Neural progenitor cell (in vitro differentiated cells): ENCODE data around the gene PSMD13. TPM values are rescaled to one million over a fixed set of nuclear protein-coding genes. Genes with fewer than 3 reads are reported as not detected.

Experiments
- DNase-seq: peaks from one replicate; pipeline ENCODE4 v3.0.0-alpha.2; 2016; ENCODE audit warnings: low spot score
- H2AFZ ChIP-seq: fragments of 200-600 bp; sonication (generic); replicated peaks from 2 replicates; pipeline ENCODE4 v1.6.1; 2016; ENCODE audit warnings: antibody characterized with exemption
- H3F3A ChIP-seq: fragments of 200-600 bp; sonication (generic); 2 replicates; pipeline ENCODE4 v1.6.1; 2016; ENCODE audit warnings: antibody characterized with exemption, low read depth
- H3K27ac ChIP-seq: fragments of 200-600 bp; sonication (generic); 2 replicates; pipeline ENCODE4 v1.5.1; 2016; ENCODE audit warnings: mild to moderate bottlenecking
- H3K27me3 ChIP-seq: fragments of 200-600 bp; sonication (generic); 2 replicates; pipeline ENCODE4 v1.6.1; 2016; ENCODE audit warnings: mild to moderate bottlenecking, moderate library complexity
- H3K36me3 ChIP-seq: fragments of 200-600 bp; sonication (generic); 2 replicates; pipeline ENCODE4 v1.5.1; 2016
- H3K4me1 ChIP-seq: fragments of 200-600 bp; sonication (generic); 2 replicates; pipeline ENCODE4 v1.6.1; 2016; ENCODE audit warnings: mixed run types
- H3K4me2 ChIP-seq: fragments of 200-600 bp; sonication (generic); 2 replicates; pipeline ENCODE4 v1.6.1; 2016
- H3K4me3 ChIP-seq: fragments of 200-600 bp; sonication (generic); 2 replicates; pipeline ENCODE4 v1.5.1; 2016
- H3K79me2 ChIP-seq: fragments of 200-600 bp; sonication (generic); 2 replicates; pipeline ENCODE4 v1.6.1; 2016; ENCODE audit warnings: low read depth
- H3K9ac ChIP-seq: fragments of 200-600 bp; sonication (generic); 2 replicates; pipeline ENCODE4 v1.6.1; 2016
- H3K9me3 ChIP-seq: fragments of 200-600 bp; sonication (generic); 2 replicates; pipeline ENCODE4 v1.5.1; 2016; ENCODE audit warnings: low read depth
- H4K20me1 ChIP-seq: fragments of 200-600 bp; sonication (generic); 2 replicates; pipeline ENCODE4 v1.6.1; 2016; ENCODE audit warnings: low read depth
- H3K27ac Mint-ChIP-seq: 3 replicates; pipeline ENCODE4 v1.8.0; 2021; ENCODE audit warnings: mixed read lengths
- H3K27me3 Mint-ChIP-seq: 2 replicates; pipeline ENCODE4 v1.8.0; 2022; ENCODE audit warnings: low read depth, mild to moderate bottlenecking, inconsistent platforms, moderate library complexity, mixed read lengths; ENCODE audit not compliant: insufficient read depth
- H3K36me3 Mint-ChIP-seq: 3 replicates; pipeline ENCODE4 v1.8.0; 2021; ENCODE audit warnings: mixed read lengths
- H3K4me1 Mint-ChIP-seq: 3 replicates; pipeline ENCODE4 v1.8.0; 2021; ENCODE audit warnings: mixed read lengths
- H3K4me3 Mint-ChIP-seq: 3 replicates; pipeline ENCODE4 v1.8.0; 2021; ENCODE audit warnings: mild to moderate bottlenecking, moderate library complexity, mixed read lengths
- H3K9me3 Mint-ChIP-seq: 3 replicates; pipeline ENCODE4 v1.8.0; 2020; ENCODE audit warnings: mixed read lengths
- CTCF ChIP-seq: fragments of 200-600 bp; sonication (generic); IDR thresholded peaks from 2 replicates; pipeline ENCODE4 v1.5.1; 2017; ENCODE audit warnings: antibody characterized with exemption, mild to moderate bottlenecking
- EZH2 ChIP-seq: fragments of 200-600 bp; sonication (generic); IDR thresholded peaks from 2 replicates; pipeline ENCODE4 v1.6.1; 2017; ENCODE audit warnings: antibody characterized with exemption, mild to moderate bottlenecking, moderate library complexity
- EZH2phosphoT487 ChIP-seq: fragments of 200-600 bp; sonication (generic); IDR thresholded peaks from 2 replicates; pipeline ENCODE4 v1.6.1; 2017; ENCODE audit warnings: antibody characterized with exemption
- total RNA-seq: library from RNA; depleted of rRNA; stranded (reverse); fragments of >200 nt; gene quantifications from 2 replicates; pipeline ENCODE4 v1.2.3, GENCODE V29; 2015; ENCODE audit warnings: low replicate concordance

The PSMD13 gene
- total RNA-seq, 1 donor from 2014 or later, result 90.6 TPM

- peaks cover 8% of the 10 kb centered on the region for H3K27me3 ChIP-seq
- H4K20me1 ChIP-seq, result no peaks in the 10 kb centered on the region
- DNase-seq, result no peak
- Mint-ChIP-seq H3K36me3 (no peaks in the 10 kb centered on the region), H3K27ac (peak overlapping the region; percentile 62), H3K4me3 (no peak overlapping the region), H3K27me3 (peaks cover 17% of the 10 kb centered on the region), H3K9me3 (peaks cover 7% of the 10 kb centered on the region), H3K4me1 (peaks cover 16% of the 10 kb centered on the region)
- TF ChIP-seq CTCF (no peak), EZH2phosphoT487 (no peak), EZH2 (no peak)
- H3K4me3 ChIP-seq, result no peak overlapping the region
- no peak overlapping the region for H3K4me2 ChIP-seq
- H3K36me3 ChIP-seq, result no peaks in the 10 kb centered on the region
- no peak overlapping the region for H3K27ac ChIP-seq
- no peaks in the 10 kb centered on the region for H3F3A ChIP-seq
- no peaks in the 10 kb centered on the region for H3K79me2 ChIP-seq
- H2AFZ ChIP-seq, result no peak overlapping the region
- peaks cover 4% of the 10 kb centered on the region for H3K4me1 ChIP-seq
- no peak overlapping the region for H3K9ac ChIP-seq
- H3K9me3 ChIP-seq, result no peaks in the 10 kb centered on the region
These were observed 44.8 kb downstream of the PSMD13 start for GRCh38 chr11:281486-282161.

GRCh38 chr11:282171-282570, 45.4 kb downstream of the PSMD13 start:
- Mint-ChIP-seq H3K36me3 (no peaks in the 10 kb centered on the region), H3K9me3 (peaks cover 7% of the 10 kb centered on the region), H3K27me3 (peaks cover 21% of the 10 kb centered on the region), H3K4me1 (peaks cover 19% of the 10 kb centered on the region), H3K27ac (peak overlapping the region; percentile 62), H3K4me3 (no peak overlapping the region)
- Histone ChIP-seq H3K4me2 (no peak overlapping the region), H3K36me3 (no peaks in the 10 kb centered on the region), H3K27ac (no peak overlapping the region), H2AFZ (no peak overlapping the region), H3K9me3 (no peaks in the 10 kb centered on the region), H3K79me2 (no peaks in the 10 kb centered on the region), H3K4me3 (no peak overlapping the region), H3K27me3 (peaks cover 12% of the 10 kb centered on the region), H3K4me1 (peaks cover 4% of the 10 kb centered on the region), H4K20me1 (no peaks in the 10 kb centered on the region), H3K9ac (no peak overlapping the region), H3F3A (no peaks in the 10 kb centered on the region)
- DNase-seq, result no peak
- TF ChIP-seq CTCF (no peak), EZH2 (no peak), EZH2phosphoT487 (no peak)

- DNase-seq, result no peak
- Histone ChIP-seq H3K4me3 (no peak overlapping the region), H3K79me2 (no peaks in the 10 kb centered on the region), H3K4me2 (no peak overlapping the region), H3K9me3 (no peaks in the 10 kb centered on the region), H3K9ac (no peak overlapping the region), H3K36me3 (no peaks in the 10 kb centered on the region), H3K27me3 (peaks cover 19% of the 10 kb centered on the region), H3F3A (no peaks in the 10 kb centered on the region), H3K27ac (no peak overlapping the region), H2AFZ (no peak overlapping the region), H3K4me1 (peaks cover 4% of the 10 kb centered on the region), H4K20me1 (no peaks in the 10 kb centered on the region)
- peaks cover 19% of the 10 kb centered on the region for H3K27me3 Mint-ChIP-seq
- peaks cover 17% of the 10 kb centered on the region for H3K4me1 Mint-ChIP-seq
- H3K27ac Mint-ChIP-seq, result peak overlapping the region; percentile 13
- H3K9me3 Mint-ChIP-seq, result peaks cover 4% of the 10 kb centered on the region
- no peaks in the 10 kb centered on the region for H3K36me3 Mint-ChIP-seq
- TF ChIP-seq EZH2phosphoT487 (no peak), CTCF (no peak), EZH2 (no peak)
- peak overlapping the region; percentile 33 for H3K4me3 Mint-ChIP-seq
These were observed 46.0 kb downstream of the PSMD13 start for GRCh38 chr11:282630-283360.
